ENCODE measurements around the gene STON1.
"Not testable (repeated sequence)": the region's sequence is repeated elsewhere in the genome, so short reads cannot be mapped to it uniquely, and the experiment has no call there.

The STON1 gene

DNA sequence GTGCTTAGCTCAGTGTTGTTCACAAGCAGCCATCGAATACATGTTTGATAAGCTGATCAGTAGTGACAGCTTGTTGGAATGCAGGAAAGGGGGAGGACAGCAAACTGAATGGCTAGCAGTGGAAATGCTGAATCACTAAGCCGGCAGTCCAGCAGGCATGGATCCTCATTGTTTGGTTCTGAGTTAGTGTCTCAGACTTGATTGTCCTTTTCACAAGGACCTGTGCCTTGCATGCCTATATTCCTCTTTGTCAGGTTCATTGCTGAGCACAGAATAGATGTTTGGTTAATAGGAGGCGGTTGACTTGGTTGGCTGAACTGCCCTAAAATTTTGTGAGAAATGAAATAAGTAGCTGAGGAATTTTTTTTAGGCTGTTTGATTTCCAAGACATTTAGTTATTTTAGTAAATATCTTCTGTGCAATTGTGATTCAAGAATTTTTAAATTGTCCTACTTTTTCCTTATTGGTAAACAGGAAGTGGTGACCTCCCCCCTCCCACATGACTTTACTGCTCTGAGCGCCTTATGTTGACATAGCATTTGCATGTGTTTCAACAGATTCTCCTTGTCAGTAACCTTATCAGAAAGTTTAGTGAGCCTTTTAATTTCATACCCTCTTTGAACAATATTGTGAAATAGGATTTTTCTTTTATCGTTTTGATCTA lies 21.4 kb upstream of the STON1 start:
- Histone ChIP-seq H3K27ac (ENCODE audit: low read depth, low read length) (no peak overlapping the region), H3K9ac (ENCODE audit: low read length in 5 of 5) (no peak overlapping the region), H3K27me3 (ENCODE audit: control insufficient read depth in 5 of 5, insufficient read depth in 4 of 5, low read length in 5 of 5) (no peaks in the 10 kb centered on the region), H3K4me1 (ENCODE audit: control insufficient read depth in 5 of 5, insufficient read depth in 5 of 5, low read length in 5 of 5) (peaks cover 0 to 25% (median 18%) of the 10 kb centered on the region in 5 donors), H3K36me3 (ENCODE audit: control insufficient read depth in 5 of 5, insufficient read depth in 5 of 5, low read length in 5 of 5) (peaks cover 16 to 39% (median 26%) of the 10 kb centered on the region in 5 donors), H3K4me3 (ENCODE audit: low read depth in 1 of 5, low read length in 5 of 5) (no peak overlapping the region), H3K9me3 (ENCODE audit: control insufficient read depth in 5 of 5, low read length in 5 of 5) (no peaks in the 10 kb centered on the region)

DNA sequence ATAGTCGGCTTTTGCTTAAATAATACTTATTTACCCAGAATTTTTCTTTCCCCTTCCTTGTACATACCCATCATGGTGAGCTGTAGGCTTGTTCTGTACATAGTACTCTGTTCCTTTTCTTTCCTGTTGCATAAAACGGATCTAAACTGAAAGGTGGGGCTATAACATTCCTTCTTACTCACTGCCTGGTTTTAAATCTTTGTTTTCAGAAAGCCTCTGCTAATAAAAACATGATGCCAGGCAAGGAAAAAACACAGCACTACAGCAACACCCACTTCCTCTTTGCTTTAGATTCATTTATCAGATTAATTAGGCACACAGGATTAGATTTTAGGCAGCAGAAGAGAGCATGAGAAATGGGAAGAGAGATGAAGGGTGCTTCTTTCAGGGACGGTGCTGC lies 19.6 kb upstream of the STON1 start:
- Histone ChIP-seq H3K27ac (ENCODE audit: low read depth, low read length) (no peak overlapping the region), H3K27me3 (ENCODE audit: control insufficient read depth in 5 of 5, insufficient read depth in 4 of 5, low read length in 5 of 5) (no peaks in the 10 kb centered on the region), H3K36me3 (ENCODE audit: control insufficient read depth in 5 of 5, insufficient read depth in 5 of 5, low read length in 5 of 5) (peaks cover 15 to 40% (median 24%) of the 10 kb centered on the region in 5 donors), H3K4me3 (ENCODE audit: low read depth in 1 of 5, low read length in 5 of 5) (no peak overlapping the region), H3K4me1 (ENCODE audit: control insufficient read depth in 5 of 5, insufficient read depth in 5 of 5, low read length in 5 of 5) (peaks cover 0 to 27% (median 25%) of the 10 kb centered on the region in 5 donors), H3K9ac (ENCODE audit: low read length in 5 of 5) (peak overlapping the region in 1 of 5 donors; percentile 3), H3K9me3 (ENCODE audit: control insufficient read depth in 5 of 5, low read length in 5 of 5) (no peaks in the 10 kb centered on the region)

DNA sequence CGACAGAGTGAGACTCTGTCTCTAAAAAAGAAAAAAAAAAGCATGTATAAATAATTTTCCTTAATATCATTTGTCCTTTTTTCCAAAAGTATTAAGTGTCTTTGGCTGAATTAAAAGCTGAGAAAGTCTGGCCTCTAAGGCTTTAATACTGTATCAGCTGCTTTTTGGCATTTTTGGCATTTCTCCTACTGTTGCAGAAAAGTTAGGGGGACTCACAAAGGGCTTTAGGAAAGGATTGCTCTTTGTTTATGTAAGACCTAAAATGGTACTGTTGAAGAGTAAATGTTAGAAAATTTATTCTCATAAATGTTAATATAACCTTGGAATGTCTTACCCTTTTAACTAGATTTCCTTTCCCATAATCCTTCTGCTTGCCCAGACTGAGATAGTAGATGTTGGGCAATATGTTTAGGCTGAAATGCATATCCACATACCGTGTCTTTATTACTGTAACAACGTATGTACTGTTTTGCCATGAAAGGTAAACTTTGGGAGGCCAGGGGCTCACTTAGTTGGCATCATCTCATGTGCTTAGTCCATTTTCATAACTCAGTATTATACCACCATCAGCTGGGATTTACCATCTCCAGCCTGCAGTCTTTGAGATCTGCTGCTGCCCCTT lies 18.0 kb upstream of the STON1 start:
- Histone ChIP-seq H3K27me3 (ENCODE audit: control insufficient read depth in 5 of 5, insufficient read depth in 4 of 5, low read length in 5 of 5) (no peaks in the 10 kb centered on the region), H3K4me1 (ENCODE audit: control insufficient read depth in 5 of 5, insufficient read depth in 5 of 5, low read length in 5 of 5) (peaks cover 0 to 31% (median 30%) of the 10 kb centered on the region in 5 donors), H3K9me3 (ENCODE audit: control insufficient read depth in 5 of 5, low read length in 5 of 5) (no peaks in the 10 kb centered on the region), H3K4me3 (ENCODE audit: low read depth in 1 of 5, low read length in 5 of 5) (no peak overlapping the region), H3K27ac (ENCODE audit: low read depth, low read length) (no peak overlapping the region), H3K9ac (ENCODE audit: low read length in 5 of 5) (no peak overlapping the region), H3K36me3 (ENCODE audit: control insufficient read depth in 5 of 5, insufficient read depth in 5 of 5, low read length in 5 of 5) (peaks cover 19 to 46% (median 29%) of the 10 kb centered on the region in 5 donors)

DNA sequence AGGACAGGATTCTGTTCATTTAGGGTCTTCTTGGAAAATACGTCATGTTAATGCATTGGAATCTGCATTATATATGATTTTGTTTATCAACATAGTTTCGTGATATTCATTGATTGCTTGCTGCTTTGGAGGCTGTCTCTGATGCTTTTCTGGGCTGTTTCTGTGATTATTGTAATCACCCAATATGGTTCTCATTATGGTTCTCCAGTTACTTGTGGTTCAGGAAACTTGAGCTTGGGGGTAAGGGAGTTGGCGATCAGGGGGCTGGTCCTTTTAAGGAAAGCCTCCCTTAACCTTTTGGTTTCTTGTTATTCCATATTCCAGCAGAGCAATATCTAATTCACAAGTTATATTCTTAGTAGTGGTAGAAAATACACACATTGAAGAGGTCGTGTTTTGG lies 17.4 kb upstream of the STON1 start:
- Histone ChIP-seq H3K27ac (ENCODE audit: low read depth, low read length) (no peak overlapping the region), H3K36me3 (ENCODE audit: control insufficient read depth in 5 of 5, insufficient read depth in 5 of 5, low read length in 5 of 5) (peaks cover 18 to 47% (median 24%) of the 10 kb centered on the region in 5 donors), H3K9me3 (ENCODE audit: control insufficient read depth in 5 of 5, low read length in 5 of 5) (no peaks in the 10 kb centered on the region), H3K27me3 (ENCODE audit: control insufficient read depth in 5 of 5, insufficient read depth in 4 of 5, low read length in 5 of 5) (no peaks in the 10 kb centered on the region), H3K9ac (ENCODE audit: low read length in 5 of 5) (no peak overlapping the region), H3K4me1 (ENCODE audit: control insufficient read depth in 5 of 5, insufficient read depth in 5 of 5, low read length in 5 of 5) (peaks cover 0 to 31% (median 30%) of the 10 kb centered on the region in 5 donors), H3K4me3 (ENCODE audit: low read depth in 1 of 5, low read length in 5 of 5) (no peak overlapping the region)

DNA sequence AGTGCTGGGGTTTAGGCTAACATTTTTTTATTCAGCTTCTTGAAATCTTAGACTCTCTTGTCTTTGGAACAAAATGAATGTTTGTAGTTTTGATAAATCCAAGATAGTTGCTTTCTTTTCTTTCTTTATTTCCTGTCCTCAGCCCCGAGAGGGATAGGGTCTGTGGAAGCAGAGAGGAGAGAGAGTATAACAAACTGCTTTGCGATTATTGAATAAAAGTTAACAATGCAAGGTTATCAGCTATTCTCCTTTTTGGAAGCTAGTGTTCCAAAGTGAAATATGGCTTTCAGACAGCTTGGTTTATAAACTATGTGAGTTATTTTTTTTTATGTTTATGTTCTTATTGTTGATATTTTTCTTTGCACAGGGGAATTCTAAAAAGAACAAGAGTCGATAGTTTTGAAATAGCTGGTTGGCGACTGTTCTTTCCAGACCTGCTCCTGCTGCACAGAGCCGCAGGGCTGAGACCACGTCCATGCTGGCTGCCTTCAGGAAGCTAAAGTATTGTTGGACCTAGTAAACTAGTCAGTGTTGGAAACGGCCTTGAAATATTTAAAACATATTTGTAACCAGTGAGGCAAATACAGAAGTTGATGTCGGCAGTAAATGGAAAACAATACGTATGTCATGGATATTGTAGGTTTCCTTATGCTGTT lies 15.5 kb upstream of the STON1 start:
- peaks cover 21 to 59% (median 28%) of the 10 kb centered on the region in 5 donors for H3K36me3 ChIP-seq (ENCODE audit: control insufficient read depth in 5 of 5, insufficient read depth in 5 of 5, low read length in 5 of 5)
- peak overlapping the region in 1 of 5 donors; percentile 68 for H3K9ac ChIP-seq (ENCODE audit: low read length in 5 of 5)
- H3K4me1 ChIP-seq (ENCODE audit: control insufficient read depth in 5 of 5, insufficient read depth in 5 of 5, low read length in 5 of 5): peaks cover 0 to 20% (median 19%) of the 10 kb centered on the region in 5 donors
- no peak overlapping the region for H3K4me3 ChIP-seq (ENCODE audit: low read depth in 1 of 5, low read length in 5 of 5)
- H3K9me3 ChIP-seq (ENCODE audit: control insufficient read depth in 5 of 5, low read length in 5 of 5): no peaks in the 10 kb centered on the region
- H3K27me3 ChIP-seq (ENCODE audit: control insufficient read depth in 5 of 5, insufficient read depth in 4 of 5, low read length in 5 of 5): no peaks in the 10 kb centered on the region
- peak overlapping the region; percentile 25 for H3K27ac ChIP-seq (ENCODE audit: low read depth, low read length)

DNA sequence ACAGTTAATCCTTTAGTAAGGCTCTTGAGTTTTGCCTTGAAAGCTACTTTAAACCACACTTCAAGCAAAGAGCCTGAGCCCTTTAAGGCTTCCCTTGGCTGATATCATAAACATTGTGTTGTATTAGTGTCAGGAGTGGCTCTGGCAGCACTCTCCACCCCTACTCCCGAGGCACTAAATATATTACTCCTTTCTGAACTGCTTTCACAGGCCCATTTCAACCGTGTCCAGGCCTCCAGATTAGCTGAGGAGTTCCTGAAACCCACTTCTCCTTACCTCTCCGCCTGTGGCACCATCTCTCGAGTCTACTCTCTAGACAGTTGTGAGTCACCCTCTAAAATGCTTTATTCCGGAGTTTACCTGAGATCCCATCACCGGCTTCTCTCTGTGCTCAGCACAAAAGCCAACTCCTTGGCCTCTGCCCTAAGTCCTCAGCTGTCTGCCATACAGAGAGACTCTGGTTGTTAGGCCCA lies 14.4 kb upstream of the STON1 start:
- Histone ChIP-seq H3K9me3 (ENCODE audit: control insufficient read depth in 5 of 5, low read length in 5 of 5) (no peaks in the 10 kb centered on the region), H3K27ac (ENCODE audit: low read depth, low read length) (peak overlapping the region; percentile 31), H3K27me3 (ENCODE audit: control insufficient read depth in 5 of 5, insufficient read depth in 4 of 5, low read length in 5 of 5) (no peaks in the 10 kb centered on the region), H3K4me3 (ENCODE audit: low read depth in 1 of 5, low read length in 5 of 5) (no peak overlapping the region), H3K4me1 (ENCODE audit: control insufficient read depth in 5 of 5, insufficient read depth in 5 of 5, low read length in 5 of 5) (peaks cover 0 to 19% (median 11%) of the 10 kb centered on the region in 5 donors), H3K36me3 (ENCODE audit: control insufficient read depth in 5 of 5, insufficient read depth in 5 of 5, low read length in 5 of 5) (peaks cover 16 to 65% (median 32%) of the 10 kb centered on the region in 5 donors), H3K9ac (ENCODE audit: low read length in 5 of 5) (peak overlapping the region in 3 of 5 donors; percentile 5 to 68 (median 11))

DNA sequence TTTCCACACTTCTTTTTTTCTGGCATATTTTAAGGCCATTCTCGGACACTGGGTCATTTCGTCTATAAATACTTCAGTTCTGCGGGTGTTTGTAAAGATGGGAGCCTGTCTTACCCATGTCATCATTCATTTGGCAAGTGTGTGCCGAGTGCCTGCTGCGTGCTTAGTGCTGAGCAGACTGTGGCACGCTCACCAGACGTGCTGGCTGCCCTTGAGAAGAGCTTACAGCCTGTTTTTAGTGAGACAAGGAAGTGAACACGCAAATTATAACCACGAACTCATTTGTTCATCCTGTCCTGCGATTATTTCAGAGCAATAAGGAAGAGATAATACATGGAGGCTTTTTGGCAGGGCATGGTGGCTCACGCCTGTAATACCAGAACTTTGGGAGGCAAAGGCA lies 10.4 kb upstream of the STON1 start:
- peaks cover 5 to 58% (median 28%) of the 10 kb centered on the region in 5 donors for H3K36me3 ChIP-seq (ENCODE audit: control insufficient read depth in 5 of 5, insufficient read depth in 5 of 5, low read length in 5 of 5)
- no peaks in the 10 kb centered on the region for H3K9me3 ChIP-seq (ENCODE audit: control insufficient read depth in 5 of 5, low read length in 5 of 5)
- H3K4me3 ChIP-seq (ENCODE audit: low read depth in 1 of 5, low read length in 5 of 5): no peak overlapping the region
- H3K27me3 ChIP-seq (ENCODE audit: control insufficient read depth in 5 of 5, insufficient read depth in 4 of 5, low read length in 5 of 5): no peaks in the 10 kb centered on the region
- H3K4me1 ChIP-seq (ENCODE audit: control insufficient read depth in 5 of 5, insufficient read depth in 5 of 5, low read length in 5 of 5): peaks cover 0 to 13% (median 8%) of the 10 kb centered on the region in 5 donors
- no peak overlapping the region for H3K9ac ChIP-seq (ENCODE audit: low read length in 5 of 5)
- no peak overlapping the region for H3K27ac ChIP-seq (ENCODE audit: low read depth, low read length)

DNA sequence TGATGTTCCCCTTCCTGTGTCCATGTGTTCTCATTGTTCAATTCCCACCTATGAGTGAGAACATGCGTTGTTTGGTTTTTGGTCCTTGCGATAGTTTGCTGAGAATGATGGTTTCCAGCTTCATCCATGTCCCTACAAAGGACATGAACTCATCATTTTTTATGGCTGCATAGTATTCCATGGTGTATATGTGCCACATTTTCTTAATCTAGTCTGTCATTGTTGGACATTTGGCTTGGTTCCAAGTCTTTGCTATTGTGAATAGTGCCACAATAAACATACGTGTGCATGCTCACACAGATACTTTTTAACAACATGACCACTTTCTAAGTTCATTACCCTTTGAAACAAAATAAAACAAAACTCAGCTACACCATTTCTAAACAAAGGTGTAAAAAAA lies 5.2 kb upstream of the STON1 start:
- H3K27me3 ChIP-seq (ENCODE audit: control insufficient read depth in 5 of 5, insufficient read depth in 4 of 5, low read length in 5 of 5); H3K27ac ChIP-seq (ENCODE audit: low read depth, low read length); H3K9me3 ChIP-seq (ENCODE audit: control insufficient read depth in 5 of 5, low read length in 5 of 5); H3K9ac ChIP-seq (ENCODE audit: low read length in 5 of 5); H3K4me3 ChIP-seq (ENCODE audit: low read depth in 1 of 5, low read length in 5 of 5): not testable (repeated sequence)
- peaks cover 2 to 33% (median 15%) of the 10 kb centered on the region in 5 donors for H3K4me1 ChIP-seq (ENCODE audit: control insufficient read depth in 5 of 5, insufficient read depth in 5 of 5, low read length in 5 of 5)
- H3K36me3 ChIP-seq (ENCODE audit: control insufficient read depth in 5 of 5, insufficient read depth in 5 of 5, low read length in 5 of 5): peaks cover 0 to 16% (median 6%) of the 10 kb centered on the region in 5 donors

DNA sequence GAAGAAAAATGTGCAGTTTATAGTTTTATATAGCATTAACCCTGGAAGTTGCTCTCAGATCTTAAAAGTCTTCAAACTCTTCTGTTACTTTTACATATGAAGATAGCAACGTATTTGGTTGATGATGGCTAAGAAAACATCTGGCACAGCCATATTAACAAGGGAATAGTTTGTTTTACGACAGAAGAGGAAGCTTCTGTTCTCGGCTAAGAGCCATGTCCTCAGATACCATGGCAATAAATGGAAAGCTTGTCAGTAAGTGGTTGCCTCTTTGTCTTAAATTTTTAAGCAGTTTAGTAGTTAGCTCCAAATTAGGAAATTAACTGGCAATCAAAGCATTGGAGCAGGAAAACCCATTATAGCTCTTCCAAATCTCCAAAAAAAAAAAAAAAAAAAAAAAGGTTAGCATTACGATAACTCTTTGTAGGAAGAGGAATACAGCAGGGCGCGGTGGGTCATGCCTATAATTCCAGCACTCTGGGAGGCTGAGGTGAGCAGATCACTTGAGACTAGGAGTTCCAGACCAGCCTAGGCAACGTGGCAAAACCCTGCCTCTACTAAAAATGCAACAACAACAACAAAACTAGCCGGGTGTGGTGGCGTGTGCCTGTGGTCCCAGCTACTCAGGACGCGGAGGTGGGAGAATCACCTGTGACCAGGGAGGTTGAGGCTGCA lies 4.5 kb upstream of the STON1 start:
- H3K9me3 ChIP-seq (ENCODE audit: control insufficient read depth in 5 of 5, low read length in 5 of 5): no peaks in the 10 kb centered on the region
- H3K27me3 ChIP-seq (ENCODE audit: control insufficient read depth in 5 of 5, insufficient read depth in 4 of 5, low read length in 5 of 5): no peaks in the 10 kb centered on the region
- peaks cover 0 to 9% (median 5%) of the 10 kb centered on the region in 5 donors for H3K36me3 ChIP-seq (ENCODE audit: control insufficient read depth in 5 of 5, insufficient read depth in 5 of 5, low read length in 5 of 5)
- peaks cover 2 to 33% (median 17%) of the 10 kb centered on the region in 5 donors for H3K4me1 ChIP-seq (ENCODE audit: control insufficient read depth in 5 of 5, insufficient read depth in 5 of 5, low read length in 5 of 5)
- H3K9ac ChIP-seq (ENCODE audit: low read length in 5 of 5): no peak overlapping the region
- H3K27ac ChIP-seq (ENCODE audit: low read depth, low read length): peak overlapping the region; percentile 26
- H3K4me3 ChIP-seq (ENCODE audit: low read depth in 1 of 5, low read length in 5 of 5): no peak overlapping the region
